Tibial nerve (tissue), 4 donors: ENCODE results near the gene CDK6. TPM values are rescaled to one million over a fixed set of nuclear protein-coding genes. Genes with fewer than 3 reads are reported as not detected.

Source experiments
- DNase-seq, 2 donors: peaks; one replicate each; pipeline ENCODE4 v3.0.0-alpha.2; 2019; ENCODE audit warnings: low spot score in 2 of 2
- H3K27ac ChIP-seq, 4 donors: fragments of 200-600 bp; sonication (generic) in 3 of 4; one replicate each; pipeline ENCODE4 v1.5.1; 2017 to 2019; ENCODE audit warnings: mild to moderate bottlenecking in 1 of 4
- H3K27me3 ChIP-seq, 2 donors: fragments of 200-600 bp; sonication (generic) in 1 of 2; one replicate each; pipeline versions ENCODE4 v1.5.1 to v1.6.0; 2017 to 2019
- H3K36me3 ChIP-seq, 3 donors: fragments of 200-600 bp; sonication (generic); one replicate each; pipeline ENCODE4 v1.5.1; 2018 to 2019
- H3K4me1 ChIP-seq, 4 donors: fragments of 200-600 bp; sonication (generic) in 3 of 4; one replicate each; pipeline ENCODE4 v1.5.1; 2017 to 2019
- H3K4me3 ChIP-seq, 4 donors: fragments of 200-600 bp; sonication (generic) in 3 of 4; one replicate each; pipeline ENCODE4 v1.5.1; 2017 to 2019; ENCODE audit warnings: mild to moderate bottlenecking in 1 of 4, moderate library complexity in 1 of 4
- H3K9me3 ChIP-seq, 4 donors: fragments of 200-600 bp; sonication (generic) in 3 of 4; one replicate each; pipeline ENCODE4 v1.5.1; 2017 to 2019
- EP300 ChIP-seq, 2 donors: sonication (generic); formaldehyde crosslinking; IDR thresholded peaks; one replicate each; pipeline ENCODE4 v1.6.1; 2017; ENCODE audit warnings: antibody characterized with exemption in 2 of 2, mild to moderate bottlenecking in 1 of 2
- POLR2A ChIP-seq, 2 donors: fragments of 450-650 bp; IDR thresholded peaks; one replicate each; pipeline ENCODE4 v1.6.1; 2017; ENCODE audit warnings: antibody characterized with exemption in 2 of 2, mild to moderate bottlenecking in 2 of 2, moderate library complexity in 2 of 2
- WGBS, 2 donors: methylation state at CpG; one replicate each; pipeline ENCODE4 v1.1.5; 2018; 5-methylcytosine and 5-hydroxymethylcytosine counted together
- total RNA-seq, 4 donors: library from RNA; depleted of rRNA; stranded (reverse); fragments of >200 nt; gene quantifications; one replicate each; pipeline ENCODE4 v1.1.0, GENCODE V29; 2016
- TF ChIP-seq, protein P1 (sequence below), 5 experiments: fragments of 200-600 bp in 3 of 5; fragments of 450-650 bp in 2 of 5; sonication (generic) in 3 of 5; IDR thresholded peaks; one replicate each; pipeline ENCODE4 v1.5.1; 2016 to 2019; ENCODE audit warnings: antibody characterized with exemption in 5 of 5, mild to moderate bottlenecking in 3 of 5, moderate library complexity in 2 of 5

Gene CDK6
- total RNA-seq, 4 donors from 2014 or later, result 14.4 to 45.4 (median 26.6) TPM

- Histone ChIP-seq H3K9me3 (peaks cover 0 to 11% (median 0%) of the 10 kb centered on the region in 4 donors), H3K36me3 (no peaks in the 10 kb centered on the region), H3K4me1 (peaks cover 0 to 18% (median 9%) of the 10 kb centered on the region in 4 donors), H3K4me3 (no peak overlapping the region), H3K27ac (no peak overlapping the region), H3K27me3 (no peaks in the 10 kb centered on the region)
- TF ChIP-seq POLR2A (IDR thresholded peaks at IDR 0.05) (no peak), EP300 (IDR thresholded peaks at IDR 0.05) (no peak)
- TF ChIP-seq, protein P1, sequence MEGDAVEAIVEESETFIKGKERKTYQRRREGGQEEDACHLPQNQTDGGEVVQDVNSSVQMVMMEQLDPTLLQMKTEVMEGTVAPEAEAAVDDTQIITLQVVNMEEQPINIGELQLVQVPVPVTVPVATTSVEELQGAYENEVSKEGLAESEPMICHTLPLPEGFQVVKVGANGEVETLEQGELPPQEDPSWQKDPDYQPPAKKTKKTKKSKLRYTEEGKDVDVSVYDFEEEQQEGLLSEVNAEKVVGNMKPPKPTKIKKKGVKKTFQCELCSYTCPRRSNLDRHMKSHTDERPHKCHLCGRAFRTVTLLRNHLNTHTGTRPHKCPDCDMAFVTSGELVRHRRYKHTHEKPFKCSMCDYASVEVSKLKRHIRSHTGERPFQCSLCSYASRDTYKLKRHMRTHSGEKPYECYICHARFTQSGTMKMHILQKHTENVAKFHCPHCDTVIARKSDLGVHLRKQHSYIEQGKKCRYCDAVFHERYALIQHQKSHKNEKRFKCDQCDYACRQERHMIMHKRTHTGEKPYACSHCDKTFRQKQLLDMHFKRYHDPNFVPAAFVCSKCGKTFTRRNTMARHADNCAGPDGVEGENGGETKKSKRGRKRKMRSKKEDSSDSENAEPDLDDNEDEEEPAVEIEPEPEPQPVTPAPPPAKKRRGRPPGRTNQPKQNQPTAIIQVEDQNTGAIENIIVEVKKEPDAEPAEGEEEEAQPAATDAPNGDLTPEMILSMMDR (IDR thresholded peaks at IDR 0.05), result no peak
- DNase-seq, result no peak
- WGBS, 2 donors, result 20 to 30% methylated on average over 4 of the region's 4 CpGs
Observed at GRCh38 chr7:92813390-92814024, 22.9 kb downstream of the CDK6 start.

DNA sequence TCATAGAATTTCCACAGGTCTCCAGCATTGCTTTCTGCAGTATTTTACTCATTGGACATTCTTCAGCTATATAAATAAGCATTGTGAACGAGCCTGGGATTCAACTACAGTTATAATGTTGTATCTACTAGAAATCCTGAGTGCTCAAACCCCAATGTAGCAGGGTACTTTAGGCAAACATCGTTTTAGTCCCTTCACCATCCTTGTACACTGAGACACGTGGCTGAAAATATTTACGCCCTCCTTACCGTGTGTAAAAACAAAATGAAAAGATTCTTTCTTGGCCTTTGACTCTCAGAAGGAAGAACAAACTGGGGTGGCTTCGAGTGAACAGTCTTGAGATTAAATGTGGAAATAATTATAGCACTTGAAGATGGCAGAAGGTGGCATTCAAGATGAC lies 25.2 kb downstream of the CDK6 start:
- no peak for DNase-seq
- 81 to 85% methylated on average over 6 of the region's 6 CpGs for WGBS, 2 donors
- no peak overlapping the region for H3K4me3 ChIP-seq

GRCh38 chr7:92809760-92810573 lies 26.4 kb downstream of the CDK6 start:
- Histone ChIP-seq H3K4me1 (peaks cover 0 to 24% (median 9%) of the 10 kb centered on the region in 4 donors), H3K9me3 (no peaks in the 10 kb centered on the region), H3K27me3 (no peaks in the 10 kb centered on the region), H3K27ac (peak overlapping the region in 3 of 4 donors; percentile 15 to 52 (median 38)), H3K36me3 (no peaks in the 10 kb centered on the region), H3K4me3 (no peak overlapping the region)
- DNase-seq, result peak in 1 of 2 donors; percentile 70
- WGBS, 2 donors, result 53 to 57% methylated on average over 10 of the region's 10 CpGs
- no peak for TF ChIP-seq POLR2A (IDR thresholded peaks at IDR 0.05)
- peak in 1 of 2 donors; percentile 65 for TF ChIP-seq EP300 (IDR thresholded peaks at IDR 0.05)

More for the DNA sequence above, 25.2 kb downstream of the CDK6 start:
- Histone ChIP-seq H3K9me3 (peaks cover 0 to 8% (median 0%) of the 10 kb centered on the region in 4 donors), H3K36me3 (no peaks in the 10 kb centered on the region), H3K27me3 (no peaks in the 10 kb centered on the region), H3K27ac (no peak overlapping the region), H3K4me1 (peaks cover 0 to 24% (median 9%) of the 10 kb centered on the region in 4 donors)
- TF ChIP-seq, protein P1 (IDR thresholded peaks at IDR 0.05), result no peak
- no peak for TF ChIP-seq EP300 (IDR thresholded peaks at IDR 0.05)
- no peak for TF ChIP-seq POLR2A (IDR thresholded peaks at IDR 0.05)

DNA sequence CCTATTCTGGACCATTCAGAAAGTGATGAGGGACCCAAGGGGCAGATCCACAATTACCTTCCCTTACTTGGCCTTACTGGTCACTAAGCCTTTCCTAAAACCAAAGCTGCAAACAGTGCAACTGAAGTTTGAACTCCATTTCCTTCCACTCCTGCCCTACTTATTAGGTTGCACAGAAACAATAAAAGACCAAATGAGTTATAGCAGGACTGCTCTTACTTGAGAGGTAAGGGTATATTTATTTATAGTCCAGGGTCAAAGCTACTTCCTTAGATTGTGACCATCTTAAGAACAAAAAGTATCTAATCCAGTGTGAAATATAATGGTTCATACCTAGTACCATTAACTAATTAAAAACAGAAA lies 27.0 kb downstream of the CDK6 start:
- no peak overlapping the region for H3K4me3 ChIP-seq

GRCh38 chr7:92808635-92809034 lies 27.7 kb downstream of the CDK6 start:
- Histone ChIP-seq H3K36me3 (no peaks in the 10 kb centered on the region), H3K4me1 (peaks cover 0 to 24% (median 9%) of the 10 kb centered on the region in 4 donors), H3K4me3 (no peak overlapping the region), H3K9me3 (no peaks in the 10 kb centered on the region), H3K27ac (no peak overlapping the region), H3K27me3 (no peaks in the 10 kb centered on the region)
- TF ChIP-seq EP300 (IDR thresholded peaks at IDR 0.05) (no peak), POLR2A (IDR thresholded peaks at IDR 0.05) (no peak)
- TF ChIP-seq, protein P1 (IDR thresholded peaks at IDR 0.05), result no peak
- DNase-seq, result no peak

More for the DNA sequence above, 27.0 kb downstream of the CDK6 start:
- H3K4me1 ChIP-seq, result peaks cover 0 to 24% (median 9%) of the 10 kb centered on the region in 4 donors
- no peaks in the 10 kb centered on the region for H3K36me3 ChIP-seq
- H3K27me3 ChIP-seq, result no peaks in the 10 kb centered on the region
- TF ChIP-seq POLR2A (IDR thresholded peaks at IDR 0.05), result no peak
- TF ChIP-seq, protein P1 (IDR thresholded peaks at IDR 0.05), result no peak
- no peak for TF ChIP-seq EP300 (IDR thresholded peaks at IDR 0.05)
- H3K27ac ChIP-seq, result peak overlapping the region in 3 of 4 donors; percentile 15 to 52 (median 38)
- H3K9me3 ChIP-seq, result no peaks in the 10 kb centered on the region
- DNase-seq, result no peak
